HG02870 (cell line): Measurements from ENCODE around the gene C1orf122.
"Not testable (repeated sequence)": the region's sequence is repeated elsewhere in the genome, so short reads cannot be mapped to it uniquely, and the experiment has no call there.

ENCODE experiments used
- ATAC-seq: cut with Tn5 transposase; IDR thresholded peaks from one replicate; pipeline ENCODE4 v1.9.1; 2021; ENCODE audit warnings: mild to moderate bottlenecking, moderate library complexity; ENCODE audit not compliant: unreplicated experiment

The C1orf122 gene

GRCh38 chr1:37807555-37808368 lies at the start of gene C1orf122, which contains the start of gene YRDC:
TSS of gene C1orf122 (plus strand) at chr1:37807790. CDS start at chr1:37808405, 615 bp downstream.
TSS of gene YRDC (minus strand) at chr1:37808208. CDS start at chr1:37808180, 28 bp downstream.
- peak; percentile 87 for ATAC-seq

- no peak for ATAC-seq
These were observed 48.1 kb upstream of the C1orf122 start for GRCh38 chr1:37759451-37759850.

GRCh38 chr1:37761416-37762095 lies 46.0 kb upstream of the C1orf122 start:
- ATAC-seq = no peak

- ATAC-seq = no peak
These were observed 45.1 kb upstream of the C1orf122 start for GRCh38 chr1:37762516-37762915.

- ATAC-seq = no peak
These were observed 43.7 kb upstream of the C1orf122 start for GRCh38 chr1:37763791-37764413.

GRCh38 chr1:37764414-37764825 lies 43.2 kb upstream of the C1orf122 start:
- ATAC-seq = no peak

- ATAC-seq = no peak
These were observed 42.6 kb upstream of the C1orf122 start, which contains the start of gene EPHA10 for GRCh38 chr1:37764888-37765441. TSS of gene EPHA10 (minus strand) at chr1:37765120. CDS start at chr1:37765066, 54 bp downstream.

- ATAC-seq = no peak
These were observed 41.5 kb upstream of the C1orf122 start for GRCh38 chr1:37765916-37766664.

- ATAC-seq = no peak
These were observed 40.1 kb upstream of the C1orf122 start for GRCh38 chr1:37767488-37767887.

GRCh38 chr1:37771440-37771839 lies 36.1 kb upstream of the C1orf122 start:
- ATAC-seq = not testable (repeated sequence)

- ATAC-seq = no peak
These were observed 30.6 kb upstream of the C1orf122 start for GRCh38 chr1:37776946-37777516.

- no peak for ATAC-seq
These were observed 28.9 kb upstream of the C1orf122 start for GRCh38 chr1:37778654-37779053.

- no peak for ATAC-seq
These were observed 25.1 kb upstream of the C1orf122 start for GRCh38 chr1:37782491-37782890.

GRCh38 chr1:37792943-37793686 lies 14.5 kb upstream of the C1orf122 start:
- ATAC-seq = no peak

GRCh38 chr1:37793773-37794371 lies 13.7 kb upstream of the C1orf122 start, which contains the start of gene MANEAL:
TSS of gene MANEAL (plus strand) at chr1:37793847. CDS start at chr1:37794183, 336 bp downstream.
- no peak for ATAC-seq

- no peak for ATAC-seq
These were observed 12.9 kb upstream of the C1orf122 start for GRCh38 chr1:37794372-37795339.

GRCh38 chr1:37795340-37796125 lies 12.1 kb upstream of the C1orf122 start:
- ATAC-seq = no peak
